Measurements from ENCODE around the gene HDHD2. TPM values are rescaled to one million over a fixed set of nuclear protein-coding genes. Genes with fewer than 3 reads are reported as not detected.
A peak's percentile ranks its signal among the peaks of the same experiment; 100 is the strongest.

HDHD2 gene
- total and polyA plus RNA-seq, 2 of the 13 experiments (the other 11 are each of a cell fraction or from before 2014, with no cell fraction given), result 10.2 to 34.7 TPM

DNA sequence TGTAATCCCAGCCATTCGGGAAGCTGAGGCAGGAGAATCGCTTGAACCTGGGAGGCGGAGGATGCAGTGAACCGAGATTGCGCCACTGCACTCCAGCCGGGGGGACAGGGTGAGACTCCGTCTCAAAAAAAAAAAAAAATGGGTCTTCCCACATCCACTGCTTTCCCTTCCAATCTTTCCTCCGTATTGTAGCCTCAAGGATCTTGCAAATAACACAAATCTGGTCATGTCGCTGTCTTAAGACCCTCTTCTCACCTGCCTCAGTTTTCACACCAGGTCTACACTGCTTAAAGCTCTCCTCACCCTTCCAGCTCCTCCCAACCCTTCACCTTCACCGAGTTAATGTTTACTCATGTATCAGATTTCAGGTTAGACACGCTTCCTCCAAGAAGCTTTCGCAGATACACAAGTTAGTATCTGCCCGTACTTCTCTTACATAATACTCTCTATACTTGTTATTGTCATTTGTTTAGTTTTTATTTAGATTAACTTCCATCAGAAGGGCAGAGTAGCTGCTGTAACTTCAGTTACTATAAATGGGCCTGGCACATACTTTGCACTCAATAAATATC lies 24.3 kb upstream of the HDHD2 start:
- Histone ChIP-seq H3K36me3 (replicated peaks in 1 of 2; ENCODE audit: control insufficient read depth in 1 of 2, insufficient read depth in 2 of 2, low read length in 2 of 2) (peaks cover 1 to 9% of the 10 kb centered on the region in 2 experiments; a peak in 1 of 5 replicates), H2AFZ (ENCODE audit: low read length) (no peak overlapping the region), H3K27me3 (ENCODE audit: control insufficient read depth in 1 of 2, insufficient read depth in 2 of 2, low read length in 2 of 2) (0 out of 5 replicates have a peak, but pooled peaks cover 0 to 2% of the 10 kb centered on the region in 2 experiments), H4K20me1 (ENCODE audit: insufficient read depth, low read length) (peaks cover 14% of the 10 kb centered on the region), H3K27ac (ENCODE audit: extremely low read length, insufficient read depth, low read length) (no peak overlapping the region), H3K4me2 (ENCODE audit: low read depth, low read length) (peak overlapping the region; percentile 77), H3K4me1 (ENCODE audit: insufficient read depth, low read length) (peaks cover 30% of the 10 kb centered on the region), H3K4me3 (replicated peaks in 1 of 3; ENCODE audit: insufficient read depth in 1 of 3, low read depth in 2 of 3, low read length in 3 of 3) (peak overlapping the region; percentile 85 to 97 (median 88); a peak in 5 of 6 replicates), H3K9me3 (ENCODE audit: low read length) (no peaks in the 10 kb centered on the region), H3K9ac (ENCODE audit: insufficient read depth, low read depth, low read length) (peak overlapping the region; percentile 96), H3K79me2 (ENCODE audit: insufficient read depth, low read length) (peaks cover 61% of the 10 kb centered on the region)
- no TSS peak for BruUV-seq (replicated peaks)
- DNase-seq (ENCODE audit: low spot score) (no peak), FAIRE-seq (no peak), ATAC-seq (no peak)
- no peak for TF ChIP-seq TBP (CRISPR knock-in tag; IDR thresholded peaks at IDR 0.05)
- peak; percentile 45; the same call in 1 of the 2 replicates for TF ChIP-seq SIX4 (CRISPR knock-in tag; IDR thresholded peaks at IDR 0.05)
- 0 out of 2 replicates have a peak, but pooled peaks have one; percentile 22 for TF ChIP-seq ZSCAN30 (CRISPR knock-in tag; IDR thresholded peaks at IDR 0.05)
- peak; percentile 87; the same call in 1 of the 2 replicates for TF ChIP-seq SIX1 (CRISPR knock-in tag; IDR thresholded peaks at IDR 0.05; ENCODE audit: borderline replicate concordance)
- TF ChIP-seq ZNF777 (CRISPR knock-in tag; IDR thresholded peaks at IDR 0.05), result no peak
- in situ Hi-C loops (cut with HindIII; ENCODE audit: extremely low pct_ligation_motif_present, low pct_unique_long_range_greater_than_20kb) (no loop called here), intact Hi-C loops (cut with micrococcal nuclease; ENCODE audit: unreplicated experiment) (loop anchor here (1.0 kb wide), 1 partner anchor 24 kb away; the partner anchor contains the start of gene HDHD2)
- POLR2A ChIA-PET, result interaction anchor here (0.7 to 1.0 kb wide), 3 partner anchors 9 to 24 kb away, joined by 3 read pairs; partner anchors contain the start of gene HDHD2
- WGBS (ENCODE audit: low lambda C conversion rate), result 72% methylated on average over 13 of the region's 13 CpGs
- CTCF ChIA-PET (ENCODE audit: low intra/inter-chr PET ratio, low total read pairs), result no interaction called here

- intact Hi-C loops (cut with micrococcal nuclease; ENCODE audit: unreplicated experiment) (no loop called here), in situ Hi-C loops (cut with HindIII; ENCODE audit: extremely low pct_ligation_motif_present, low pct_unique_long_range_greater_than_20kb) (no loop called here)
- no peak overlapping the region for H2AFZ ChIP-seq (ENCODE audit: low read length)
- H3K9me3 ChIP-seq (ENCODE audit: low read length), result no peaks in the 10 kb centered on the region
- no peak for ATAC-seq
- no peak overlapping the region for H3K4me3 ChIP-seq (replicated peaks in 1 of 3; ENCODE audit: insufficient read depth in 1 of 3, low read depth in 2 of 3, low read length in 3 of 3)
- no peak overlapping the region for H3K27ac ChIP-seq (ENCODE audit: extremely low read length, insufficient read depth, low read length)
- BruUV-seq (replicated peaks), result no TSS peak
- peaks cover 79% of the 10 kb centered on the region for H3K79me2 ChIP-seq (ENCODE audit: insufficient read depth, low read length)
- POLR2A ChIA-PET, result no interaction called here
- no peak for FAIRE-seq
- CTCF ChIA-PET (ENCODE audit: low intra/inter-chr PET ratio, low total read pairs), result no interaction called here
- peaks cover 30% of the 10 kb centered on the region for H3K4me1 ChIP-seq (ENCODE audit: insufficient read depth, low read length)
- 98% methylated on average over 2 of the region's 2 CpGs for WGBS (ENCODE audit: low lambda C conversion rate)
- DNase-seq (ENCODE audit: low spot score), result no peak
- peaks cover 1 to 9% of the 10 kb centered on the region in 2 experiments; a peak in 1 of 5 replicates for H3K36me3 ChIP-seq (replicated peaks in 1 of 2; ENCODE audit: control insufficient read depth in 1 of 2, insufficient read depth in 2 of 2, low read length in 2 of 2)
- 0 out of 5 replicates have a peak, but pooled peaks cover 0 to 1% of the 10 kb centered on the region in 2 experiments for H3K27me3 ChIP-seq (ENCODE audit: control insufficient read depth in 1 of 2, insufficient read depth in 2 of 2, low read length in 2 of 2)
- H3K4me2 ChIP-seq (ENCODE audit: low read depth, low read length), result no peak overlapping the region
- H3K9ac ChIP-seq (ENCODE audit: insufficient read depth, low read depth, low read length), result no peak overlapping the region
- H4K20me1 ChIP-seq (ENCODE audit: insufficient read depth, low read length), result peaks cover 19% of the 10 kb centered on the region
- TF ChIP-seq ZNF274 (CRISPR knock-in tag; IDR thresholded peaks at IDR 0.05) (no peak), REL (CRISPR knock-in tag; conservative IDR thresholded peaks at IDR 0.05) (no peak), ELF1 (CRISPR knock-in tag; IDR thresholded peaks at IDR 0.05) (no peak), PLSCR1 (CRISPR knock-in tag; IDR thresholded peaks at IDR 0.05; ENCODE audit: borderline replicate concordance) (no peak), REXO4 (CRISPR knock-in tag; IDR thresholded peaks at IDR 0.05; ENCODE audit: borderline replicate concordance) (no peak), ZNF350 (CRISPR knock-in tag; IDR thresholded peaks at IDR 0.05; ENCODE audit: borderline replicate concordance, low read depth) (no peak), ZNF75D (CRISPR knock-in tag; IDR thresholded peaks at IDR 0.05; ENCODE audit: borderline replicate concordance) (no peak), ATF3 (CRISPR knock-in tag; IDR thresholded peaks at IDR 0.05) (no peak), NR2F1 (CRISPR knock-in tag; IDR thresholded peaks at IDR 0.05) (no peak), TEAD2 (CRISPR knock-in tag; IDR thresholded peaks at IDR 0.05) (no peak), YY1 (IDR thresholded peaks at IDR 0.05; ENCODE audit: insufficient read depth, insufficient replicate concordance, low read depth, low read length) (no peak), ZFYVE20 (CRISPR knock-in tag; IDR thresholded peaks at IDR 0.05; ENCODE audit: borderline replicate concordance, low read depth) (no peak), GTF3A (CRISPR knock-in tag; conservative IDR thresholded peaks at IDR 0.05) (no peak)
Observed at GRCh38 chr18:47172476-47172875, 22.2 kb upstream of the HDHD2 start.
